ENCODE results near the gene ATP6V0A4.

The ATP6V0A4 gene

DNA sequence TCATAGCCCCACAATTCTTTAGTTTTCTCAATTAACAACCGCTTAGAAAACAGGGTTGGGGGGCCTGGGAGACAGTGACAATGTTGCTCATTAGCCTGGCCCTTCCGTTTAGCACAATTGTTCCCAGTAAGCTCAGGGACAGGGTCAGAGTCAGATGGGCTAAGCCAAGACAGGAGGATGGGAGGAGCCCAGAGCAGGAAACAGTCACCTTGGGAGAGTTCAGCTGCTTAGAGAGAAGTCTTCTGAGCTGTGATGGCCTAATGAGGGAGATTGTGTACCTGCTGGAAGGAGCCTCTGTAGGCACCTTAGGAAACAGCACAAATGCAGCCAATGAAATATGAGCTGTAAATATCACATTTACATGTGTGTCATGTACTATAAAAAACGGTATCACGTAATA is 132.7 kb downstream of the ATP6V0A4 start:
- in situ Hi-C loops (cut with MboI; ENCODE audit: low sequenced_read_pairs), result no loop called here

DNA sequence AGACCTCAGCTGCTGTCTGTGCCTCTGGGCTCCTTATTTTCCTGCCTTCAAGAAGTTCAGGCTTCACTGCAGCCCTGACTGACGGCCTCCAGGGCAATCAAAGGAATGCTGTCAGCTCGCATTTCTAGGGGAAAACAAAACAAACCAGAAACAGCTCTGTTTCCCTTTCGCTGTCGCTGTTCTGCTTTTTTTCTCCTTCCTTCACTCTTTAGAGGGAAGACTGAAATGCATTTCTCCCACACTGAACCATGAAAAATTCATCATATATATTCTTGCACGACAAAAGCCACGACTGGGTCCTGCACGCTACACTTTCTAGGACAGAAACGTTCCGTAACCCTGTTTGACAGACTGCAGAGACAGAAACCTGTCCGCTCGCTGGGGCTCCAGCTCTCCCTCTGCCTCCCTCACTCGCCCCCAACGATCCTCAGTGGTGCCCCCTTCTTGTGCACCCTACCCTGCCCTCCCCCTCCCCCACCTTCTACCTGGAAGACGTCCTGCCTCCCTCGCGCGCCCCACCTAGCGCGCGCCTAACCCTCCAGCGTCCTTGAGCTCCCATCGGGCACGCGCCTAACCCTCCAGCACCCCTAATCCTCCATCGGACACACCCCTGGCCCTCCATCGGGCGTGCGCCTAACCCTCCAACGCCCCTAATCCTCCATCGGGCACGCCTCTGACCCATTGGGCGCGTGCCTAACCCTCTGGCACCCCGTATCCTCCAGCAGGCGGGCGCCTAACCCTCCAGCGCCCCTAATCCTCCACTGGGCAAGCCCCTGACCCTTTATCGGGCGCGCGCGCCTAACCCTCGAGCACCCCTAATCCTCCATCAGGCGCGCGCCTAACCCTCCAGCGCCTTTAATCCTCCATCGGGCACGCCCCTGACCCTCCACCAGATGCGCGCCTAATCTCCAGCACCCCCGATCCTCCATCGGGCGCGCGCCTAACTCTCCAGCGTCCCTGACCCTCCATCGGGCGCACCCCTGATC is 134.0 kb downstream of the ATP6V0A4 start:
- in situ Hi-C loops (cut with MboI; ENCODE audit: low sequenced_read_pairs), result no loop called here

DNA sequence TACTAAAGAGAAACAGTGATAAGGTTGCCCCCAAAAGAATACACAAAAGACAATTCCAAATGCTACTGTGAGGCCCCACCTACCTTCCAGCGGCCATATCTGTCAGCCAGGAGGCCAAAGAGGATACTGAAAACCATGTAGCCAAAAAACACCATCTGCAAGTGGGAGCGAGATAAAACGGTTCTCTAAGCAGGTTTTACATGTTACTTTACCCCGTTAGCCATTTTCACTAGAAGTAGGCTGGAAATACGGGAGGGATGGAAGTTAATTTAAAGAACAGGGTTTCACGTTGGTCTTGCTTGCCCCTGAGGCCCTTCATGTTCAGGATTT is 135.0 kb downstream of the ATP6V0A4 start:
- in situ Hi-C loops (cut with MboI; ENCODE audit: low sequenced_read_pairs), result no loop called here

DNA sequence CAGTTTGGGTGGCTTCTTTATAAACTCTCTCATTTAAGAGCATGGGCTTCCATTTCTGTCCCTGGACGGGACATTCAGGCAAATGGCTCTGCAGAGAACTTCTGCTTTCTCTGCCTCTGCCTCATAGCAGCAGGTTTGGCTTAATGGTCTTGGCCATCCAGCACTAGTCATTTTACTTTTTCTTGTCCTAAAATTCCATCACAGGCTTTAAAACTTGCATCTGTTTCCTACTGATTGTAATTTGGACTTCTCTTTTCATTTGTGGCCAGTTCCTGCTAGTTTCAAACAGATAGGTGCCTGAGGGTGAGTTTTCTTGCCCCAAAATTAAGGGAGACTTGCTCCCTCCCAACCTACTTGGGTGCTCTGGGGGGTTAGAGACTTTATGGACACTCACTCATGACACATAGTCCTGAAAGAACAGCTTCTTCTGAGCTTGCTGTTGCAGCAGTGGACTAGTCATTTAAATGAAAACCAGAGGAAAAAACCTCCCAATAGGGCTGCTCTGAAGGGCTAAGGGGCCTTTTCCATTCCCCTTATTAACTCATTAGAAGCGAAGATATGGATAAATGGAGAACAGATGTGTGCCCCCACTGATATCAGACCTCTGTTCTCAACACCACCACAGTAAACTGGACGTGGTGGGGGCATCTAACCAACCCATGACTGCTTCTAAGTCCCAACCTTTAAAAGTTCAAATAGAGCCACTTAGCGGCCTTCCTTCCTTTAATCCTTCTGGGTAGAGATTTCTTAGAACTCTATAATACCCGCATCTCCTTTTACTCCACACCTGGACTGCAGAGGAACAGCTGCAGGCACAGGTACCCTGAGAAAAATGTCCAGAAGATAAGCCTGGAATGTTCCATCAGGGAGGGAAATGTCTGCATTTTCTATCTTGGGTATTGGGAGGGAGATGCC is 135.7 kb downstream of the ATP6V0A4 start:
- in situ Hi-C loops (cut with MboI; ENCODE audit: low sequenced_read_pairs), result no loop called here

DNA sequence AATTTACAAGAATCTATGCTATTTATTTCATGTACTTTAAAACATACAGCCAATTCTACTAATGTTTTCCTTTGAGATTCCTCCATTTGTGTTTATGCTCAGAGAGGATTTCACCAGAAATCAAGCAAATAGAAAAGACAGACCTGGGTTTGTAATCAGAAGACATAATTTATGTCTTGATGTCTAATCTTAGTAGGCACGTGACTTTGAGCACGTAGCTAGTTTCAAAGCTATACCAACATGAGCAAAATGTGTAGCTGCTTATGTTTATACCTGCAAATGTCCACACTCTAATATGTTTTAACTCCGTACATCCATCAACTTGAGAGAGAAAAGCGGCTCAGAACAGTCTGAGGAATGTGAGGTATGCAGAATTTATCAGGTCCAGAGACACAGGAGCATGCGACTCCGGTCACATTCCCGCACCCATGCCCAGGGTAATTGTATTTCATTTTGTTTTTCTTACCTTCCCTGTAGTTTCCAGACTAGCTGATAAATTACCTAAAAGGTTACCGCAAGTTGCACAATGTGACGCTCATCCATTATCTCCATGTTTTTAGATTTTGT is 136.8 kb downstream of the ATP6V0A4 start:
- in situ Hi-C loops (cut with MboI; ENCODE audit: low sequenced_read_pairs), result no loop called here

DNA sequence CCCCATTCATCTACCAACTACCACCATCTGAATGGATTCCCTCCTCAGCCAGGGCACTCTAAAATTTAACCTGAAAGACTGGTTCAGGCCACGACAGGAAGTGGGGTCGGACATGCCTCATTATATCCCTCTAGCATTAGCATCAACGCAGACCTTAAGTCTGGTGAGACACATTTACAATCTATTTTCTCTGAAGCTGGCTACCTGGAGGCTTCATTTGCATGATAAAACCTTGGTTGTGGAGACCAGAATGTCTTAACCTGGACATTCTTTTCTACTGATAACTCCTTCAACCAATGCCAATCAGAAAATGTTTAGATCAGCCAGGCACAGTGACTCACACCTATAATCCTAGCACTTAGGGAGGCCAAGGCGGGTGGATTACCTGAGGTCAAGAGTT is 139.1 kb downstream of the ATP6V0A4 start:
- in situ Hi-C loops (cut with MboI; ENCODE audit: low sequenced_read_pairs), result no loop called here

GRCh38 chr7:138657854-138658386 is 140.1 kb downstream of the ATP6V0A4 start:
- in situ Hi-C loops (cut with MboI; ENCODE audit: low sequenced_read_pairs), result no loop called here

GRCh38 chr7:138656952-138657351 is 141.0 kb downstream of the ATP6V0A4 start:
- in situ Hi-C loops (cut with MboI; ENCODE audit: low sequenced_read_pairs), result no loop called here

Data from HL-60/S4 treated with phorbol 12-myristate 13-acetate at 8.2 ng/mL for 4 days and 3 days (cell line).